HG03457 (cell line): ENCODE measurements around the gene OASL.
"Not testable (repeated sequence)": the region's sequence is repeated elsewhere in the genome, so short reads cannot be mapped to it uniquely, and the experiment has no call there.

Experiments
- ATAC-seq: cut with Tn5 transposase; IDR thresholded peaks from one replicate; pipeline ENCODE4 v1.9.1; 2021; ENCODE audit warnings: moderate number of reproducible peaks; ENCODE audit not compliant: unreplicated experiment

OASL gene

DNA sequence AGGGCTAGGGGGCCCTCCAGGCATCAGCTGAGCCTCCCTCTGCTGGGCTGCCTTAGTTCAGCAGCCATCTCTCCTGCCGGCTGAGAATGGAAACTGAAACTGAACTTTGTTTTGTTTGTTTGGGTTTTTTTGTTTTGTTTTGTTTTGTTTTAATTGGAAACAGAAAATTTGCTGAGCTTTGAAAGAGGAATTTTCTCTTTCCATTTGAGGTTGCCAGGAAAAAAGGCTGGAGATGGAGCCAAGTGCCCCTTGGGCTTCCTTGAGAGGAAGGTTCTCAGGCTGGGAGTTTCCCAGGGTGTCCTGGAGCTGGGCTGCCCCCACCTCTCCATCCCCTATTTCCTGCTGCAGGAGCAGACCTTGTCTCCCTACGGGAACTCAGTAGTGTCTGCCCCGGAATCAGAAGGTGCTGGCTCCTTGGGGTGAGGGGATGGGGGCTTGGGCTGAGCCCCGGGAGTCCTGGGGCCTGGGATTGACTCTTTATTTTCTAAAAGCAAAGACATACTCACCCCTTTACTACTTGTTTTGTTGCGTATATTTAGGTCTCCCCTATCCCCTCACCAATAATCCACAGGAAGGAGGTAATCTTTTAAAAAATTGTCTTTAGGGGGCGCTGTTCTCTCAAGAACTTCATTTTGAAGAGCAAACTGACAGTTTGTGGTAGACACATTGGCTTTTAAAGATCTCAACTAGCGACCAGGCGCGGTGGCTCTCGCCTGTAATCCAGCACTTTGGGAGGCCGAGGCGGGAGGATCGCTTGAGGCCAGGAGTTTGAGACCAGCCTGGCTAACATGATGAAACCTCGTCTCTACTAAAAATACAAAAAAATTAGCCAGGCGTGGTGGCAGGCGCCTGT is 21.3 kb upstream of the OASL start:
- ATAC-seq: peak; percentile 64

DNA sequence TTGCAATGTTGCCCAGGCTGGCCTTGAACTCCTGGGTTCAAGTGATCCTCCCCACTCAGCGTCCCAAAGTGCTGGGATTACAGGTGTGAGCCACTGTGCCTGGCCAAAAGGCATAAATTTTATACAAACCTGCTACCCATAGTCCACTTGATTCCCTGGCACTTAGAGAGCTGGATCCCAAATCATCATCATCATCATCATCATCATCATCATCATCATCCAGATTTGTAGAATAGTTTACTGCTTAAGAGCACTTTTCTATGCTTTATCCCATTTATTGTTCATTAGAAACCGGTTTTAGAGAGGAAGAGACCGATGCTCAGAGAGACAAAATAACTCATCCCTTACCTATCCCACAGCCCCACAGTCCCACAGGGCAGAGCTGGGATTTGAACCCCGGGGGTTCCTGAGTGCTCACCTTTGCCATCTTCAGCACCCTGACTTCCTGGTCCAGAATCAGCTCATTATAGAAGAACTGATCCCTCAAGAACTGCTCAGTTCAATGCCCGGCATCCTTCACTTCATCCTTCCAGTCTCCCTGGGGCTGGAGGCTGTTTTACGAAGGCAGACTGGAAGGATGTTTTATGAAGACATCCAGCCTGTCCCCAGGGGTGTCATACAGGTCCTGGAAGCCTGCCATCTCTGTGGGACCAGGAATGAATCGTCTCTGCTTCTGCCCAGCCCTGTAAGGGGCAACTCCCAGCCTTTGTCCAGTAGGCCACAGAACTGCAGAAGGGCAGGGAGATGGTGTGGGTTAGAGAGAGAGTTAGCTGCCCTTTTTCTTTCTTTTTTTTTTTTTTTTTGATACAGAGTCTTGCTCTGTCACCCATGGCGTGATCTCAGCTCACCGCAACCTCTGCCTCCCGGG is 20.2 kb upstream of the OASL start:
- ATAC-seq: no peak

DNA sequence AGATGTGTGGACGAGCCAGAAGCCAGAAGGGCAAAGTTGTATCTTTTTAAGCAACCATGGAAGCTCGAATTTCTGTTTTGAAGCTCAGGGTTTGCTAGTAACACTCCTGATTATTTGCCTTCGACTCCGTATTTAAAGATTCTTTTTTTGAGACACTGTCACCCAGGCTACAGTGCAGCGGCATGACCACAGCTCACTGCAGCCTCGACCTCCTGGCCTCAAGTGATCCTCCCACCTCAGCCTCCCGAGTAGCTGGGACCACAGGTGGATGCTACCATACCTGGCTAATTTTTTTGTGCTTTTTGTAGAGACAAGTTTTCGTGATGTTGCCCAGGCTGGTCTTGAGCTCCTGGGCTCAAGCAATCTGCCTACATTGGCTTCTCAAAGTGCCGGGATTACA is 18.7 kb upstream of the OASL start:
- no peak for ATAC-seq

DNA sequence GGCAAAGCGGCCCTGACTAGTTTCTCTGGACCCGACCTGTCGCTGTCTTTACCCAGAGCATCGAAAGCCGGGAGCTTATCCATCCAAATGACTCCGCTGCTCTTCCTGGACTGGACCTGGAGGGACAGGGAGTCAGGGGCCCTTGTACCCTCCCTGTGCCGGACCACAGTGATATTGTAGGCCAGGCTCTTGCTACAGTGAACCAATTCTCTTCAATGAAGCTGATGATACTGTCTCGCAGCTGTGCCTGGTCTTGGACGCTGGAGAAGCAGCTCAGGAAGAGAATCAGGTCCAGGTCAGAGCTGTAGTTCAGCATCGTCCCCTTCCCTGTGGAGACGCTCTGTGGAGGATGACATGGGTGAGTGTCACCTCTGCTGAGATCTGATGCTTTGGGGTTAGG is 14.7 kb upstream of the OASL start:
- no peak for ATAC-seq

DNA sequence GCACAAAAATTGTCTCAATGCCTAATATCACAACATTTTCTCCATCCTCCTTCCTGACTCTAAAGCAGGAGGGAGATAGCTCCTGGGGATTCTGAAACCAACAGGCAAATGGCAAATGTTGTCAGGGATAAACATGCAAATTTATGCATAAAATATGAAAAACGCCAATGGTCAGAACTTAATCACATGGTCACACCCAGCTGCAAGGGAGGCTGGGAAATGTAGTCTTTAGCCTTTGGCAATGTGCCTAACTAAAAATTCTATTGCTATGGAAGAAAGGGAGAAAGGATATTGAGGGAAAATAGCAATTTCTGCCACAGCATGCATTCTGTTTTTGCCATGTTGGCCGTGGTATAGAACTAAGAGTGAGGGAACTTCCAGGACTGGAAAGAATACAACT is 11.7 kb upstream of the OASL start:
- no peak for ATAC-seq

DNA sequence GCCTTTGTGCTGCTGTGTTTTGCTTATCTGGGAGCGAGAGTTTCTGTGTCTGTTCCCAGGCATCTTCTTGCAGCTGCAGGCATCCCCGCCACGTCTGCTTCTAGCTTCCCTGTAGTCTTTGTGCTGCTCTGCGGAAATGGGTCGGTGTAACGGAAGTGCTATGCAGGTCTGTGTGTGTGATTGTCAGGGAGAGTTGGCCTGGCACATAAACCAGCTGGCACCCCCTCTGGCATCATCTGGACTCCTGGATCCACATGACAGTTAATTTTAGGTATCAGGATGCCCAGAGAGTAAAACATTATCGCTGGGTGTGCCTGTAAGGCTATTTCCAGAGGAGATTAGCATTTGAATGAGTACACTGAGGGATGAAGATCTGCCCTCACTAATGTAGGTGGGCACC is 9.4 kb upstream of the OASL start:
- ATAC-seq: no peak

DNA sequence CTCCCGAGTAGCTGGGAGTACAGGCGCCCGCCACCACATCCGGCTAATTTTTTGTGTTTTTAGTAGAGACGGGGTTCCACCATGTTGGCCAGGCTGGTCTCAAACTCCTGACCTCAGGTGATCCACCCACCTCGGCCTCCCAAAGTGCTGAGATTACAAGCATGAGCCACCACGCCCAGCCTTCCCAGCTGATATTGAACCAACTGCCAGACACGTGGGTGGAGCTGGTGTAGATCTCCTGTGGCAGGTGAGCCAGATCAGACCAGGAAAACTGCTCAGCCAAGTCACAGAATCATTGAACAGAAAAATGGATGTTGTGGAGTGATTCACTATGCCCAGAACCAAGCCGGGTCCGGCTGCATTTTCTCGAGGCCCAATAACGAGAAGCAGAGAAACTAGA is 8.4 kb upstream of the OASL start:
- ATAC-seq: not testable (repeated sequence)

DNA sequence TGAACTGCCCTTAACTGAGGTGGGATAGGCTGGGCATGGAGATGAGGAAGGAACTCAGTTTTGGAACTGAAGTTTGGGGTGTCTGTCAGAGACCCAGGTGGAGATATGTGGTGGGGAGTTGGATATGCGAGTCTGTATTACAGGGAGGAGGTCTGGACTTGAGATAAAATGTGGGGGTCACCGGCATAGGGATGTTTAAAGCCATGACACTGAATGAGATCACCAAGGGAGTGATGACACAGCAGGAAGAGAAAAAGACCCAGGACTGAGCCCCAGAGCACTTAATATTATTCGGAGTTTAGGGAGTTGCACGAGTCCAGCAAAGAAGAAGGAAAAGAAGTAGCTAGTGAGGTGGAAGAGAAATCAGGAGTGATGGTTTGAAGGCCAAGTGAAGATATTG is 4.0 kb upstream of the OASL start:
- no peak for ATAC-seq

DNA sequence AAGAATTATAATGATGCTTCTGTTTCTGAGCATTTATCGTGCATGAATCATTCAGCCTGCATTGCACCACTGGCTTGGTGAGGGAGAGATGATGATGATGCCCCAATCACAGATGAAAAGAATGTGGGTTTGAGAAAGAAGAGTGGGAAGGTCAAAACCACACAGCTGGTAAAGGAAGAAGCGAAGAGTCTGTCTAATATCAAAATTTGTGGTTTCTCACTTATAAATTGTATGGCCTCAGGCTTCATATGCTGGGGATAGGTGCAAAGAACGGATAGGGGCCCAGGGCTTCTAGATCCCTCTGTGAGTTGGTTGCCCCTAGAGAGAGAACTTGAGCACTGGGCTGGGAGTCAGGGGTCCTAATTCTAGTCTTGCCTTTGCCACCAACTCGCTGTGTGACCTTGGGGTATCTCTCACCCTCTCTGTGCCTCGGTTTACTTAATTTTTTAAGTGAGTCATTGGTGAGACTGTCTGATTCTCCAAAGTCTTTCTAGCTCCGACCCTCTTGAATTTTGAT is 2.2 kb downstream of the OASL start:
- ATAC-seq: no peak

DNA sequence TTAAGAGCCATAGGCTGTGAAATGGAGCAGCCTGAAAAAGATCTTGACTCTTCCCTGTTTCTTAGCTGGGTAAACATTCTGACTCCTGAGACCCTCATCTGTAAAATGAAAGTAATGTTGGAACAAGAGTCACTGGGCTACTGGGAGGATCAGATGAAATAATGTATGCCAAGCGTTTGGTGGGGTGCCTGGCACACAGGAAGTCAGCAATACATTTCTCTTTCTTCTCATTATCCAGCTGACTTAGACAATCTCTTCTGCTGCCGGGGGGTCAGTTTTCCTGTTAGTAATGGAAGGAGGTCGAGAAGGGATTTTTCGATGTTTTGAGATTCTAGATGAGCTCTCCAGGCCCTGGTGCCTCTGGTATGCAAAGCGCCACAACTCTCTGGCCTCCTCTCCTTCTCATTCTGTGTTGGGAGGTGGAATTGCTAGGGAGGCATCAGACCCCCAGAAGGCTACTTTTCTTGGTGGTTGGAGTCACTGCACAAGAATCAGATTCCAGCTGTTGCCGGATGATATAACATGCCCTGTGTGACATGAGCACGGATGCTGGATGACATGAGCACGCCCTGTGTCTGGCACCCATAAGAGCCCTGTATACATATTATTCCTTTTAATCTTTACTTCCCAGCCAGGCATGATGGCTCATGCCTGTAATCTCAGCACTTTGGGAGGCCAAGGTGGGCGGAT is 4.3 kb downstream of the OASL start:
- ATAC-seq: no peak

DNA sequence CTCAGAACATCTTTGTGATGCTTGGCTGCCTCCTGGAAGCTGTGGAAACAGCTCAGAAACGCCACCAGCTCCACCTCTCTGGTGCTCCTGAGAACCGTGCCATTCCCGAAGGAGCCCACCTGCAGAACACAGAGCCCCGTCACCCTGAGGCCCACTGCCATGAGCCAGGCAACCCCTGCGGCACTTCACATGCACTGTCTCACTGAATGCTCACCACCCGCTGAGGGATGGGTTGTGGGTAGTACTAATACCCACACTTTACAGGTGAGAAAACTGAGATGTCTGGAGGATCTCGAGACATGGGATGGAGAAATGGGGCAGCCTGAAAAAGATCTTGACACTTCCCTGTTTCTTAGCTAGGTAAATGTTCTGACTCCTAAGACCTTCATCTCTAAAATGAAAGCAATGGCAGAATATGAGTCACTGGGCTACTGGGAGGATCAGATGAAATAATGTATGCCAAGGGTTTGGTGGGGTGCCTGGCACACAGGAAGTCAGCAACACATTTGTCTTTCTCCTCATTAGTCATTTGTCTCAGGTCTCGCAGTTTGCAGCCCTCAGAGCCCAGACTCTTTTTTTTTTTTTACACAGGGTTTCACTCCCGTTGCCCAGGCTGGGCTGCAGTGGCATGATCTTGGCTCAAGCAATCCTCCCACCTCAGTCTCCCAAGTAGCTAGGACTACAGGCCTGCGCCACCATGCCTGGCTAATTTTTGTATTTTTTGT is 5.3 kb downstream of the OASL start:
- ATAC-seq: no peak

DNA sequence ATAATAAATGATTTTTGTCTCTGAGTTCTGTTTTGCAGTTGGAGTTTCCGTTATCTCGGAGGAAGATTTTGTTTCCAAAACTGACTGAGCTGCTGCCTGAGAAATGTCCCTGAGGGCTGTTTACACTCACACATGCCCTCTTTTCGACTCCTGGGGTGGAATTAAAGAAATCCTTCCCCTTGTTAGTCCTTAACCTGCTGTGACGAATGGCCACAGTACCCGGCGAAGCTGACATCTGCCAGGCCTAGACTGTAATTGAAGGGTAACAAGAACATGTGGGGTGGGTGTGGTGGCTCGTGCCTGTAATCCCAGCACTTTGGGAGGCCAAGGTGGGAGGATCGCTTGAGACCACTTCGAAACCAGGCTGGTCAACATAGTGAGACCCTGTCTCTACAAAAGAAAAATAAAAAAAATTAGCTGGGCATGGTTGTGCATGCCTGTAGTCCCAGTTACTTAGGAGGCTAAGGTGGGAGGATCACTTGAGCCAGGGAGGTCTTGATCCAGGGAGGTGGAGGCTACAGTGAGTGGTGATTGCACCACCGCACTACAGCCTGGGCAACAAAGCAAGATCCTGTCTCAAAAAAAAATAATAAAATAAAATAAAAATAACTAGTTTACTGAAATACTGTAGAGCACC is 8.4 kb downstream of the OASL start:
- no peak for ATAC-seq

DNA sequence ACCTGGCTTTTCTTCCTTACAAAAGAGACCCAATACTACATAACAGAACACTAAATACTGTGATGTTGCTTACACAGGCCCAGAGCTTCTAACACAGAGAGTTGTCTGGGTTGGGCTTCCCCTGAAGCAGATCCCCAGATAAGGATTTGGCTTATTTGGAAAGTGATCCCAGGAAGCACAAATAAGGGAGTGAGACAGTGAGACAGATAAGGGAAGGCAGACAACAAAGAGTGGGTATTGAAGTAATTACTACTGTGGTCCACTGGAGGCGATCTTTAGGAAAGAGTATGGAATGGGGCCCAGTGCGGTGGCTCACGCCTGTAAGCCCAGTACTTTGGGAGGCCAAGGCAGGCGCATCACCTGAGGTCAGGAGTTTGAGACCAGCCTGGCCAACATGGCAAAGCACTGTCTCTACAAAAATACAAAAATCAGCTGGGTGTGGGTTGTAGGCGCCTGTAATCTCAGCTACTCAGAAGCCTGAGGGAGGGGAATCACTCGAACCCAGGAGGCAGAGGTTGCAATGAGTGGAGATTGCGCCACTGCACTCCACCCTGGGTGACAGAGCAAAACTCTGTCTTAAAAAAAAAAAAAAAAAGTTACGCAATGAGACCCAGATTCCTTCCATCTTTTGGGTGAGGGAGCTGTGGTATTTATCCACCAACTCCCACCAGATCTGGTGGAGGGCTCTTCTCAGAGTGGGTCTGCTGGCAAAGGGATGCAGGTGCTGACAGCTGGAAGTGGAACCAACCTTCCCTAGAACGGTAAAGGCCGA is 12.6 kb downstream of the OASL start:
- no peak for ATAC-seq

DNA sequence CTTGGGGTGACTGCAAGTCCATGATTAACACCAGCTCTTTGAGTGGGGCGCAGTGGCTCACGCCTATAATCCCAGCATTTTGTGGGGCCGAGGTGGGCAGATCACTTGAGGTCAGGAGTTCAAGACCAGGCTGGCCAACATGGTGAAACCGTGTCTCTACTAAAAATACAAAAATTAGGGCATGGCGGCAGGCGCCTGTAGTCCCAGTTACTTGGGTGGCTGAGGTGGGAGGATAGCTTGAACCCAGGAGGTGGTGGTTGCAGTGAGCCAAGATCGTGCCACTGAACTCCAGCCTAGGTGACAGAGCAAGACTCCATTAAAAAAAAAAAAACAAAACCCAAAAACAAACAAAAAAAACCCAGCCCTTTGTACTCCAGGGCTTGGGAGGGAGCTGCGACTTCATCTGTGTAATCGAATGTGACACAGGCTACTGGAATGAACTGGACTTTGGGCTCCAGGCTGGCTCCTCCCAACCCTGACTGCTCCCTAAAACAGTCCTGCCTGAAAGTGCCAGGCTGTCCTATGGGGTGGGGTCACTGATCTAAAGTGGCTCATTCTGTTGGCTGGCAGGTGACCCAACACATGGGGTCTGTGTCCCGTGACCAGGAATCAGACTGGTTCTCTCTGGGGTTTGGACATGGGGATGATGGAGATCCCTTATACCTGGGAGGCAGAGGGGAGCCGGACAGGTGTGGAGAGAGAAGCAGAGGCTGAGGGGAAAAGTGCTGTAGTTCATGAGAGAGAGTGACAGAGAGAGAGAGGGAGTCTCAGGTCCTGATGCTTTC is 13.4 kb downstream of the OASL start:
- ATAC-seq: no peak

DNA sequence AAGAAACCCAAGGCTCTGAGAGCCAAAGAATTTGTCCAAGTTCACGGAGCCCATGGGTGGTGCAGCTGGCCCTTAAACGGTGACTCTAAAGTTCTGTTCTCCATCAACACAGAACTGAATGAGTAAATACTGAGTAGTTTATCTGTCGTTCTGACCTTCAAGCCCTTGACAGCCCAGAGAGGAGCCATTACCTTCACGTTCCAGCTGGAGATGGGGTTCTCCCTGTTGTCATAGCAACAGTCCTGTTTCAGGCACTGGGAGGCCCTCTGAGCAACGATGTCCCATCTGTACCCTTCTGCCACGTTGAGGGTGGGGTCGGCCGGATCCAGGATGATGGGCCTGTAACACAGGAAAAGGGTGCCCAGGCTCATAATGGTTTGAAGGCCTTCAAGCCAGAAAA is 15.2 kb downstream of the OASL start:
- ATAC-seq: no peak

DNA sequence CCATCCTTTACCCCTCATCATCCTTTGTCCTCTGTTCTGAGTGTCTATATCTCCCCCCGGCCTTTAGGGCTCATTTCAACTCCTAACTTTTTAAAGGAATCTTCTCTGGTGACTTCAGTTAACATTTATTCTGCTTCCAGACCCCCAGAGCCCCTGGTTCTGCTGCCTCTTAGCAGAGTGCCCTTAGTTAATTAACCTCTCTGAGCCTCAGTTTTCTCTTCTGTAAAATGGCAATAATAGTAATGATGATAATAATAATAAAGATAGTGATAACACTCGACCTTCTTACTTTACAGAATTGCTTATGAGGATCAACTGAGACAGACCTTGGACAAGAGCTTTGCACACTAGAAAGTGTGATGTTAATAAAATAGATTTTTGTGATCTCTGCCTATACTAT is 16.3 kb downstream of the OASL start:
- ATAC-seq: no peak

DNA sequence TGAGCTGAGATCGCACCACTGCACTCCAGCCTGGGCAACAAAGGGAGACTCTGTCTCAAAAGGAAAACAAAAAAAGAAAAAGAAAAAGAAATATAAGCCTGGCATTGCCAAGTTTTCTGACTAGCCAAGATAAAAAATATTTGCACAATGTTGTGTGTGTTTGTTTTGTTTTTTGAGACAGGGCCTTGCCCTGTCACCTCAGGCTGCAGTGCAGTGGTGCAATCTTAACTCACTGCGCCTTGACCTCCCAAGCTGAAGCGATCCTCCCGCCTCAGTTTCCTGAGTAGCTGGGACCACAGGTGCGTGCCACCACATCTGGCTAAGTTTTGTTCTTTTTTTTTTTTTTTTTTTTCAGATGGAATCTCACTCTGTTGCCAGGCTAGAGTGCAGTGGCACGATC is 17.3 kb downstream of the OASL start:
- no peak for ATAC-seq

DNA sequence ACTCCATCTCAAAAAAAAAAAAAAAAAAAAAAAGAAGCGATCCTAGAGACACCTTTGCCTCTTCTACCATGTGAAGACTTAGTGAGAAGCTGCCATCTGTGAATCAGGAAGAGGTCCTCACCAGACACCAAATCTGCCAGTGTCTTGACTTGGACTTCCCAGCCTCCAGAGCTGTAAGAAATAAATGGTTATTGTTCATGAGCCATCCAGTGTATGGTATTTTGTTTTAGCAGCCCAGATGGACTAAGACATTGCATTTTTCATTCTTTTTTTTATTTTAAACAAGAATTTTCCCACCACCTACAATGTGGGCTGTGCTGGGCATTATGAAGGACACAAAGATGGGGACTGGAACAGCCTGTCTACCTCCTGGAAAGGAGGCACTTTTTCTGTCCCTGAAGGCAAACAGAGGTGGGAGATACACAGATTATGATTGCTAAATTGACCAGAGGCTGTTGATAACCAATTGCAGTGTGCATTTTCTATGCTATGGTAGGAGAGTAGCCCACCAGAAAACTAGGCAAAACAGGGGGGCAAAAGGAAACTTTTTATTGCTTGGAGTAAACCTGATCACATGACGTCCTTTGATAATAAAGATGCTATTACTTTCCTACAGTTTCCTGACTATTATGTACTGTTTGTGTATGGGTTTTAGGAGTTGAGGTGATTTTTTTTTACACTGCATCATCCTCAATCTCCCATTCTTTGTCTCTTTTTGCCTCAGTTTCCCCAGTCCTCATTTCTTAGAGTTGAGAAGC is 20.0 kb downstream of the OASL start:
- ATAC-seq: no peak
